ENCODE results near the gene NEK9.

Gene NEK9

GRCh38 chr14:75147423-75148071 lies 20.7 kb upstream of the NEK9 start:
- H3K4me3 ChIP-seq (ENCODE audit: low read depth, low read length) = no peak overlapping the region

- no peak overlapping the region for H3K4me3 ChIP-seq (ENCODE audit: low read depth, low read length)
Observed at GRCh38 chr14:75144944-75145343, 18.1 kb upstream of the NEK9 start.

GRCh38 chr14:75143761-75144527 lies 17.1 kb upstream of the NEK9 start:
- no peak overlapping the region for H3K4me3 ChIP-seq (ENCODE audit: low read depth, low read length)

- H3K4me3 ChIP-seq (ENCODE audit: low read depth, low read length) = no peak overlapping the region
Observed at GRCh38 chr14:75142494-75142893, 15.6 kb upstream of the NEK9 start.

GRCh38 chr14:75141967-75142366 lies 15.1 kb upstream of the NEK9 start:
- H3K4me3 ChIP-seq (ENCODE audit: low read depth, low read length) = no peak overlapping the region

- H3K4me3 ChIP-seq (ENCODE audit: low read depth, low read length) = no peak overlapping the region
Observed at GRCh38 chr14:75141062-75141461, 14.2 kb upstream of the NEK9 start.

- H3K4me3 ChIP-seq (ENCODE audit: low read depth, low read length) = no peak overlapping the region
Observed at GRCh38 chr14:75140620-75141019, 13.8 kb upstream of the NEK9 start.

GRCh38 chr14:75139185-75139584 lies 12.3 kb upstream of the NEK9 start:
- H3K4me3 ChIP-seq (ENCODE audit: low read depth, low read length) = no peak overlapping the region

- H3K4me3 ChIP-seq (ENCODE audit: low read depth, low read length) = no peak overlapping the region
Observed at GRCh38 chr14:75138492-75138891, 11.6 kb upstream of the NEK9 start.

GRCh38 chr14:75134644-75135043 lies 7.8 kb upstream of the NEK9 start:
- no peak overlapping the region for H3K4me3 ChIP-seq (ENCODE audit: low read depth, low read length)

- H3K4me3 ChIP-seq (ENCODE audit: low read depth, low read length) = no peak overlapping the region
Observed at GRCh38 chr14:75133597-75133996, 6.7 kb upstream of the NEK9 start.

GRCh38 chr14:75132382-75133086 lies 5.7 kb upstream of the NEK9 start:
- no peak overlapping the region for H3K4me3 ChIP-seq (ENCODE audit: low read depth, low read length)

GRCh38 chr14:75128596-75128990 lies 1.7 kb upstream of the NEK9 start:
- H3K4me3 ChIP-seq (ENCODE audit: low read depth, low read length) = no peak overlapping the region

- H3K4me3 ChIP-seq (ENCODE audit: low read depth, low read length) = no peak overlapping the region
Observed at GRCh38 chr14:75127903-75128595, 1.2 kb upstream of the NEK9 start.

- H3K4me3 ChIP-seq (ENCODE audit: low read depth, low read length) = peak overlapping the region; percentile 94
Observed at GRCh38 chr14:75127474-75127820, 599 bp upstream of the NEK9 start.

GRCh38 chr14:75126121-75126544 lies 715 bp downstream of the NEK9 start:
- peak overlapping the region; percentile 94 for H3K4me3 ChIP-seq (ENCODE audit: low read depth, low read length)

- H3K4me3 ChIP-seq (ENCODE audit: low read depth, low read length) = no peak overlapping the region
Observed at GRCh38 chr14:75125617-75126016, 1.2 kb downstream of the NEK9 start.

GRCh38 chr14:75123991-75124390 lies 2.9 kb downstream of the NEK9 start:
- no peak overlapping the region for H3K4me3 ChIP-seq (ENCODE audit: low read depth, low read length)

- no peak overlapping the region for H3K4me3 ChIP-seq (ENCODE audit: low read depth, low read length)
Observed at GRCh38 chr14:75121552-75121951, 5.3 kb downstream of the NEK9 start.

GRCh38 chr14:75120541-75121291 lies 6.1 kb downstream of the NEK9 start:
- H3K4me3 ChIP-seq (ENCODE audit: low read depth, low read length) = no peak overlapping the region

- no peak overlapping the region for H3K4me3 ChIP-seq (ENCODE audit: low read depth, low read length)
Observed at GRCh38 chr14:75119056-75119455, 7.8 kb downstream of the NEK9 start.

Measured in iPS-11a (cell line).